HCT116 (cell line): ENCODE measurements around the gene NUDT16L1. TPM values are rescaled to one million over a fixed set of nuclear protein-coding genes. Genes with fewer than 3 reads are reported as not detected.

ENCODE experiments used
- ATAC-seq: fragments of 200-7000 bp; cut with Tn5 transposase; 2 replicates; pipeline ENCODE4 v1.9.1; 2020; ENCODE audit warnings: mild to moderate bottlenecking, moderate library complexity
- BruUV-seq: library from RNA; stranded (reverse); fragments of 400-500 nt; replicated peaks from 2 replicates; lab custom pipeline; 2021; lab: Mats Ljungman, UMichigan
- CTCF ChIA-PET: fragments of 300-600 bp; sonication (Branson Sonifier 250); formaldehyde crosslinking; loops from one replicate; lab custom pipeline; 2021; ENCODE audit warnings: antibody characterized with exemption; lab: Charles Lee
- POLR2A ChIA-PET: fragments of 300-600, 350-600 bp; sonication (Branson Sonifier 250); formaldehyde crosslinking; loops from one replicate; lab custom pipeline; 2021; ENCODE audit warnings: antibody characterized with exemption; lab: Charles Lee
- RAD21 ChIA-PET, 2 experiments: fragments of 300-600 bp; sonication (Branson Sonifier 250); formaldehyde crosslinking; loops; one replicate each; lab custom pipeline; 2023; ENCODE audit warnings: low total read pairs in 2 of 2; ENCODE audit not compliant: uncharacterized antibody in 2 of 2, unreplicated experiment in 2 of 2, low non-redundant PET in 1 of 2; lab: Charles Lee
- DNase-seq: peaks from one replicate; pipeline ENCODE4 v3.0.0-alpha.2; 2010; ENCODE audit warnings: low read depth, low spot score
- H2AFZ ChIP-seq: fragments of 200-600 bp; shearing (Covaris generic), sonication (generic); 2 replicates; pipeline ENCODE4 v1.6.1; 2017; ENCODE audit warnings: low read depth, mixed run types, mixed read lengths, antibody characterized with exemption, low read length; ENCODE audit not compliant: poor library complexity, severe bottlenecking
- H3K27ac ChIP-seq: 2 replicates; pipeline ENCODE4 v1.5.1; 2012; ENCODE audit warnings: low read depth, low read length
- H3K27me3 ChIP-seq: fragments of 200-600 bp; sonication (generic); 2 replicates; pipeline ENCODE4 v1.6.1; 2016; ENCODE audit warnings: mixed run types, low read length, mixed read lengths; ENCODE audit not compliant: insufficient read depth
- H3K36me3 ChIP-seq, 2 experiments: fragments of 200-500 bp in 1 of 2; fragments of 200-600 bp in 1 of 2; sonication (Bioruptor generic) in 1 of 2; sonication (generic) in 1 of 2; 2 replicates each; pipeline versions ENCODE4 v1.5.1 to v1.6.1; 2014 to 2016; ENCODE audit warnings: low read length in 2 of 2, inconsistent platforms in 1 of 2, mixed read lengths in 1 of 2, mixed run types in 1 of 2; ENCODE audit not compliant: insufficient read depth in 2 of 2, control insufficient read depth in 1 of 2
- H3K4me1 ChIP-seq, 2 experiments: fragments of 200-600 bp in 1 of 2; sonication (generic) in 1 of 2; 2 replicates each; pipeline versions ENCODE4 v1.5.1 to v1.6.1; 2012 to 2017; ENCODE audit warnings: low read length in 2 of 2, inconsistent platforms in 1 of 2, mild to moderate bottlenecking in 1 of 2, mixed read lengths in 1 of 2, mixed run types in 1 of 2, moderate library complexity in 1 of 2; ENCODE audit not compliant: insufficient read depth in 2 of 2, control insufficient read depth in 1 of 2
- H3K4me2 ChIP-seq: fragments of 200-600 bp; sonication (generic); 2 replicates; pipeline ENCODE4 v1.6.1; 2017; ENCODE audit warnings: mixed run types, low read length, mixed read lengths
- H3K4me3 ChIP-seq, 2 experiments: fragments of 200-600 bp in 1 of 2; sonication (generic) in 1 of 2; replicated peaks in 1 of 2; 2 replicates each; pipeline ENCODE4 v1.5.1; 2011 to 2016; ENCODE audit warnings: low read length in 2 of 2, control low read depth in 1 of 2, low read depth in 1 of 2, mild to moderate bottlenecking in 1 of 2, mixed read lengths in 1 of 2, mixed run types in 1 of 2
- H3K79me2 ChIP-seq: fragments of 200-600 bp; sonication (generic); 2 replicates; pipeline ENCODE4 v1.6.1; 2017; ENCODE audit warnings: mild to moderate bottlenecking, mixed run types, low read length, moderate library complexity, mixed read lengths; ENCODE audit not compliant: insufficient read depth
- H3K9ac ChIP-seq: fragments of 200-600 bp; sonication (generic); 2 replicates; pipeline ENCODE4 v1.6.1; 2016; ENCODE audit warnings: low read length, mixed read lengths
- H3K9me2 ChIP-seq: fragments of 200-600 bp; sonication (generic), shearing (Covaris generic); 2 replicates; pipeline ENCODE4 v1.6.1; 2017; ENCODE audit warnings: mixed run types, mild to moderate bottlenecking, moderate library complexity; ENCODE audit not compliant: insufficient read depth
- H3K9me3 ChIP-seq, 2 experiments: fragments of 200-500 bp in 1 of 2; fragments of 200-600 bp in 1 of 2; sonication (Bioruptor generic) in 1 of 2; sonication (generic) in 1 of 2; 2 replicates each; pipeline ENCODE4 v1.6.1; 2014 to 2017; ENCODE audit warnings: low read length in 2 of 2, mixed read lengths in 2 of 2, inconsistent platforms in 1 of 2, low read depth in 1 of 2, mild to moderate bottlenecking in 1 of 2, mixed run types in 1 of 2, moderate library complexity in 1 of 2; ENCODE audit not compliant: control insufficient read depth in 1 of 2, insufficient read depth in 1 of 2
- H4K20me1 ChIP-seq: fragments of 200-600 bp; sonication (generic), shearing (Covaris generic); 2 replicates; pipeline ENCODE4 v1.6.1; 2017; ENCODE audit warnings: mixed run types, mild to moderate bottlenecking, moderate library complexity; ENCODE audit not compliant: insufficient read depth
- EZH2phosphoT487 ChIP-seq: fragments of 200-600 bp; IDR thresholded peaks from 2 replicates; pipeline ENCODE4 v1.6.1; 2018; ENCODE audit warnings: antibody characterized with exemption, borderline replicate concordance
- FOSL1 ChIP-seq: IDR thresholded peaks from 2 replicates; pipeline ENCODE4 v1.6.1; 2012; ENCODE audit warnings: low read depth
- SP1 ChIP-seq: IDR thresholded peaks from 2 replicates; pipeline ENCODE4 v1.6.1; 2012; ENCODE audit warnings: low read depth
- ZBTB33 ChIP-seq: IDR thresholded peaks from 2 replicates; pipeline ENCODE4 v1.6.1; 2011; ENCODE audit warnings: mild to moderate bottlenecking, low read length, moderate library complexity; ENCODE audit not compliant: insufficient replicate concordance; ENCODE audit errors: extremely low read depth
- intact Hi-C: fragments of 100-400 bp; cut with micrococcal nuclease; formaldehyde crosslinking; loops from 2 replicates; pipeline ENCODE4 v1.10.0; 2022
- total RNA-seq: library from RNA; stranded (reverse); gene quantifications from one replicate; pipeline ENCODE4 v1.2.1, GENCODE V29; 2021; ENCODE audit not compliant: unreplicated experiment

The NUDT16L1 gene
- total RNA-seq, 1 experiment from 2014 or later = 23.4 TPM

- ATAC-seq = no peak
- H3K4me2 ChIP-seq = no peak overlapping the region
- H2AFZ ChIP-seq = no peak overlapping the region
- POLR2A ChIA-PET = interaction anchor here (0.7 kb wide), 1 partner anchor 354 kb away, joined by 3 read pairs; no protein-coding TSS in a partner anchor
- no peak overlapping the region for H3K4me3 ChIP-seq
- no peaks in the 10 kb centered on the region for H3K27me3 ChIP-seq
- no peaks in the 10 kb centered on the region for H3K79me2 ChIP-seq
- no peak for DNase-seq
- TF ChIP-seq EZH2phosphoT487 = no peak
- TF ChIP-seq FOSL1 = no peak
- TF ChIP-seq ZBTB33 = no peak
- no peak for TF ChIP-seq SP1
- H3K9me2 ChIP-seq = no peaks in the 10 kb centered on the region
- H3K27ac ChIP-seq = no peak overlapping the region
- peaks cover 0 to 6% of the 10 kb centered on the region in 2 experiments; a peak in 1 of 4 replicates for H3K36me3 ChIP-seq
- CTCF ChIA-PET = no interaction called here
- RAD21 ChIA-PET = no interaction called here
- intact Hi-C loops = no loop called here
- no peaks in the 10 kb centered on the region for H3K4me1 ChIP-seq
- H4K20me1 ChIP-seq = no peaks in the 10 kb centered on the region
- no peaks in the 10 kb centered on the region for H3K9me3 ChIP-seq
- no peak overlapping the region for H3K9ac ChIP-seq
- no TSS peak for BruUV-seq
These were observed 18.3 kb upstream of the NUDT16L1 start for GRCh38 chr16:4674926-4675530.
